Measurements from ENCODE around the gene LYPD6B. TPM values are rescaled to one million over a fixed set of nuclear protein-coding genes. Genes with fewer than 3 reads are reported as not detected.

Gene LYPD6B
- polyA plus RNA-seq, 1 of the 3 experiments (the other 2 are of a cell fraction), result 18.2 TPM

DNA sequence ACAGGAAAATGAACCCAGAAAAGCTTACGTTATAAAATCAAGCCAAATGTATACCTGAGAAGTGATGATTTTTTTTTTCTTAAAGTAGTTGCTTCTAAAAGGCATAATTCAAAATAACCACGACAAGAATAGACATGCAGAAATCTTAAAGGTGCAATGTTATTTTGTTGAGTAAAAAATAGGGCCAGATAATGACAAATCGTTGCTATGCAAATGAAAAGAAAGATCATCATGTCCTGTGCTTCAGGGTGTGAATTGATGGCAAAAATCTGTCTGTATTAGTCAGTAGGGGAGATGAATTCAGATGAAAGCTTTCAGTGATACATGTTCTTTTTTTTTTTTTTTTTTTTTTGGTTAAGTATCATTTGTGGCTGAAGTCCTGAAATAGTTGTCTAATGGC lies 24.0 kb downstream of the LYPD6B start:
- POLR2A ChIA-PET, result no interaction called here
- H3K9ac ChIP-seq, result no peak overlapping the region
- no peaks in the 10 kb centered on the region for H3K79me2 ChIP-seq (ENCODE audit: insufficient read depth)
- no peak overlapping the region for H3K4me2 ChIP-seq
- H3K27ac ChIP-seq (ENCODE audit: low read depth in 2 of 2, low read length in 1 of 2), result no peak overlapping the region
- 87% methylated on average over 3 of the region's 3 CpGs for WGBS (ENCODE audit: low lambda C conversion rate)
- no peaks in the 10 kb centered on the region for H3K36me3 ChIP-seq (replicated peaks in 1 of 2; ENCODE audit: control insufficient read depth in 1 of 2, insufficient read depth in 2 of 2, low read length in 1 of 2)
- no peak overlapping the region for H3K4me3 ChIP-seq (ENCODE audit: low read depth in 2 of 2, low read length in 1 of 2)
- H3K9me2 ChIP-seq, result no peaks in the 10 kb centered on the region
- no peak for TF ChIP-seq NFIC (IDR thresholded peaks at IDR 0.05; ENCODE audit: borderline replicate concordance)
- no peak for TF ChIP-seq EP300 (IDR thresholded peaks at IDR 0.05; ENCODE audit: borderline replicate concordance in 1 of 2, low read depth in 1 of 2, low read length in 1 of 2)
- TF ChIP-seq FOXJ3 (CRISPR knock-in tag; IDR thresholded peaks at IDR 0.05), result no peak
- no peak for TF ChIP-seq NRF1 (IDR thresholded peaks at IDR 0.05; ENCODE audit: low read depth, low read length)
- no peak for TF ChIP-seq POLR2AphosphoS5 (IDR thresholded peaks at IDR 0.05; ENCODE audit: low read depth, low read length)
- TF ChIP-seq FOSL2 (IDR thresholded peaks at IDR 0.05; ENCODE audit: borderline replicate concordance, low read depth), result no peak
- TF ChIP-seq, protein P1, sequence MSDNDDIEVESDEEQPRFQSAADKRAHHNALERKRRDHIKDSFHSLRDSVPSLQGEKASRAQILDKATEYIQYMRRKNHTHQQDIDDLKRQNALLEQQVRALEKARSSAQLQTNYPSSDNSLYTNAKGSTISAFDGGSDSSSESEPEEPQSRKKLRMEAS (IDR thresholded peaks at IDR 0.05; ENCODE audit: low read depth), result no peak
- no peak for TF ChIP-seq CHD2 (IDR thresholded peaks at IDR 0.05; ENCODE audit: low read length, partially characterized antibody)
- TF ChIP-seq, protein P2, sequence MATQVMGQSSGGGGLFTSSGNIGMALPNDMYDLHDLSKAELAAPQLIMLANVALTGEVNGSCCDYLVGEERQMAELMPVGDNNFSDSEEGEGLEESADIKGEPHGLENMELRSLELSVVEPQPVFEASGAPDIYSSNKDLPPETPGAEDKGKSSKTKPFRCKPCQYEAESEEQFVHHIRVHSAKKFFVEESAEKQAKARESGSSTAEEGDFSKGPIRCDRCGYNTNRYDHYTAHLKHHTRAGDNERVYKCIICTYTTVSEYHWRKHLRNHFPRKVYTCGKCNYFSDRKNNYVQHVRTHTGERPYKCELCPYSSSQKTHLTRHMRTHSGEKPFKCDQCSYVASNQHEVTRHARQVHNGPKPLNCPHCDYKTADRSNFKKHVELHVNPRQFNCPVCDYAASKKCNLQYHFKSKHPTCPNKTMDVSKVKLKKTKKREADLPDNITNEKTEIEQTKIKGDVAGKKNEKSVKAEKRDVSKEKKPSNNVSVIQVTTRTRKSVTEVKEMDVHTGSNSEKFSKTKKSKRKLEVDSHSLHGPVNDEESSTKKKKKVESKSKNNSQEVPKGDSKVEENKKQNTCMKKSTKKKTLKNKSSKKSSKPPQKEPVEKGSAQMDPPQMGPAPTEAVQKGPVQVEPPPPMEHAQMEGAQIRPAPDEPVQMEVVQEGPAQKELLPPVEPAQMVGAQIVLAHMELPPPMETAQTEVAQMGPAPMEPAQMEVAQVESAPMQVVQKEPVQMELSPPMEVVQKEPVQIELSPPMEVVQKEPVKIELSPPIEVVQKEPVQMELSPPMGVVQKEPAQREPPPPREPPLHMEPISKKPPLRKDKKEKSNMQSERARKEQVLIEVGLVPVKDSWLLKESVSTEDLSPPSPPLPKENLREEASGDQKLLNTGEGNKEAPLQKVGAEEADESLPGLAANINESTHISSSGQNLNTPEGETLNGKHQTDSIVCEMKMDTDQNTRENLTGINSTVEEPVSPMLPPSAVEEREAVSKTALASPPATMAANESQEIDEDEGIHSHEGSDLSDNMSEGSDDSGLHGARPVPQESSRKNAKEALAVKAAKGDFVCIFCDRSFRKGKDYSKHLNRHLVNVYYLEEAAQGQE (IDR thresholded peaks at IDR 0.05; ENCODE audit: low read depth, low read length), result no peak
- TF ChIP-seq RCOR1 (IDR thresholded peaks at IDR 0.05; ENCODE audit: low read length), result no peak
- TF ChIP-seq TCF12 (IDR thresholded peaks at IDR 0.05), result no peak
- no peak for TF ChIP-seq TAF1 (IDR thresholded peaks at IDR 0.05; ENCODE audit: borderline replicate concordance, low read depth, low read length)
- TF ChIP-seq GATA2 (CRISPR knock-in tag; IDR thresholded peaks at IDR 0.05), result no peak
- TF ChIP-seq GABPA (IDR thresholded peaks at IDR 0.05; ENCODE audit: low read depth), result no peak
- no peak overlapping the region for H2AFZ ChIP-seq (ENCODE audit: low read depth)
- H3F3A ChIP-seq (replicated peaks; ENCODE audit: insufficient read depth), result peaks cover 24% of the 10 kb centered on the region
- H4K20me1 ChIP-seq (ENCODE audit: insufficient read depth), result no peaks in the 10 kb centered on the region
- peaks cover 9 to 17% of the 10 kb centered on the region in 2 experiments; a peak in 3 of 4 replicates for H3K4me1 ChIP-seq (ENCODE audit: control insufficient read depth in 1 of 2, insufficient read depth in 2 of 2, low read depth in 1 of 2, low read length in 1 of 2)
- H3K9me3 ChIP-seq, result no peaks in the 10 kb centered on the region
- no peaks in the 10 kb centered on the region for H3K27me3 ChIP-seq (ENCODE audit: insufficient read depth)
- CTCF ChIA-PET, result no interaction called here
- no peak for DNase-seq

DNA sequence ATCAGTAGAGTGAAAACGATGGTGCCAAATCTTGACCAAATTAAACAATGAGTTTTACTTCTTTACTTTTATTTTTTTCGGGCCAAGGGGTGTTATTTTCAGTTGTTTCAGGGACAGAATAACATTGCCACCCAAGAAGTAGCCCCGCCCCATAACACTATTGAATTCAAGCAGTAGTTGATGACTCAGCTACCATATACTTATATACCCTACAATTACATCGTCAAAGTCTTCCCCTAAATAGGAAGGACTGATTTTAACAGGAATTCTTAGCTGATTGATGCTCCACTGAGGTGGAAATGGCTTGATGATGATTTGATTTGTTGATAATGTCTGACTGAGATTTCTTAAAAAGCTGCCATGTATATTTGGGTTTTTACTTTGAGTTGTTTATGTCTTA lies 24.7 kb downstream of the LYPD6B start:
- Histone ChIP-seq H3K36me3 (replicated peaks in 1 of 2; ENCODE audit: control insufficient read depth in 1 of 2, insufficient read depth in 2 of 2, low read length in 1 of 2) (no peaks in the 10 kb centered on the region), H3K9me3 (no peaks in the 10 kb centered on the region), H3K4me1 (ENCODE audit: control insufficient read depth in 1 of 2, insufficient read depth in 2 of 2, low read depth in 1 of 2, low read length in 1 of 2) (peaks cover 9 to 19% of the 10 kb centered on the region in 2 experiments; a peak in 3 of 4 replicates), H3K4me3 (ENCODE audit: low read depth in 2 of 2, low read length in 1 of 2) (no peak overlapping the region), H2AFZ (ENCODE audit: low read depth) (no peak overlapping the region), H3K27ac (ENCODE audit: low read depth in 2 of 2, low read length in 1 of 2) (no peak overlapping the region), H3K4me2 (no peak overlapping the region), H3F3A (replicated peaks; ENCODE audit: insufficient read depth) (peaks cover 26% of the 10 kb centered on the region), H3K27me3 (ENCODE audit: insufficient read depth) (no peaks in the 10 kb centered on the region), H3K9ac (no peak overlapping the region), H3K79me2 (ENCODE audit: insufficient read depth) (no peaks in the 10 kb centered on the region), H3K9me2 (no peaks in the 10 kb centered on the region), H4K20me1 (ENCODE audit: insufficient read depth) (no peaks in the 10 kb centered on the region)
- no peak for TF ChIP-seq YY1 (IDR thresholded peaks at IDR 0.05; ENCODE audit: low read depth)
- no peak for TF ChIP-seq TAF1 (IDR thresholded peaks at IDR 0.05; ENCODE audit: borderline replicate concordance, low read depth, low read length)
- TF ChIP-seq, protein P3, sequence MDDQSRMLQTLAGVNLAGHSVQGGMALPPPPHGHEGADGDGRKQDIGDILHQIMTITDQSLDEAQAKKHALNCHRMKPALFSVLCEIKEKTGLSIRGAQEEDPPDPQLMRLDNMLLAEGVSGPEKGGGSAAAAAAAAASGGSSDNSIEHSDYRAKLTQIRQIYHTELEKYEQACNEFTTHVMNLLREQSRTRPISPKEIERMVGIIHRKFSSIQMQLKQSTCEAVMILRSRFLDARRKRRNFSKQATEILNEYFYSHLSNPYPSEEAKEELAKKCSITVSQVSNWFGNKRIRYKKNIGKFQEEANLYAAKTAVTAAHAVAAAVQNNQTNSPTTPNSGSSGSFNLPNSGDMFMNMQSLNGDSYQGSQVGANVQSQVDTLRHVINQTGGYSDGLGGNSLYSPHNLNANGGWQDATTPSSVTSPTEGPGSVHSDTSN (IDR thresholded peaks at IDR 0.05), result no peak
- no peak for TF ChIP-seq RFX5 (IDR thresholded peaks at IDR 0.05; ENCODE audit: low read length)
- CTCF ChIA-PET, result interaction anchor here (1.1 to 1.4 kb wide), 2 partner anchors 23 to 25 kb away, joined by 3 to 5 read pairs; partner anchors contain the start of gene LYPD6B
- WGBS (ENCODE audit: low lambda C conversion rate), result 87% methylated on average over 4 of the region's 4 CpGs
- no peak for DNase-seq
- POLR2A ChIA-PET, result no interaction called here

Measured in SK-N-SH (cell line).